HUDEP-2 (cell line): ENCODE measurements around the gene CDH22.

Source experiments
- DNase-seq, 76 experiments: peaks; one replicate each; lab custom pipeline; 2025; ENCODE audit not compliant: unreplicated experiment in 76 of 76; lab: John Stamatoyannopoulos, UW

Gene CDH22

DNA sequence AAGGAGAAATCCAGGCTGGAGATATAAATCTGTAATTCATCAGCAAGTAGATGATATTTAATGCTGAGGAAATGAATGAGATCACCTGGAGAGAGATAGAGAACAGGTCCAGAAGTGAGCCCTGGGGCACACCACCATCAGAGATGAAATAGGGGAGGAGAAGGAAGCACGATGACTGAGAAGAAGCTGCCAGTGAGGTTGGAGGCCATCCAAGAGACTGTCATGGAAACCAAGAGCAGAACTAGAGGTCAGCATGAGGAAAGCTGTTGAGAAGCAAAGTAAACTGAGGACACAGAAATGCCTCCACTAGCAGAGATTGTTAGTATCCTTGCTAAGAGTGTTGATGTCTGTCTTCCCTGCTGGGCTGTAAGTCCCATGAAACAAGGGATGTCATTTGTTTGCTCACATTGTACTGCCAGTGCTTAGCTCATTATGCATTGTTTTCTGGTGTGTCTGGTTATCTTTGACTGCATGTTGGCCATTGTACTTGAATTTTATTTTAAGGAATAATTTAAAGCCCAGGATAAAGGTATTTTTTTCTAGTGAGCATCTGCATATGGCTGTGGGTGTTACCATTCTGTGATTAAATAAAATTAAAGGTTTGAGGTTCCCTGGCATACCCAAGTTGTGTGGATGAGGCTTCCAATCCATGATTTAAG lies 35.8 kb downstream of the CDH22 start:
- no peak for DNase-seq

DNA sequence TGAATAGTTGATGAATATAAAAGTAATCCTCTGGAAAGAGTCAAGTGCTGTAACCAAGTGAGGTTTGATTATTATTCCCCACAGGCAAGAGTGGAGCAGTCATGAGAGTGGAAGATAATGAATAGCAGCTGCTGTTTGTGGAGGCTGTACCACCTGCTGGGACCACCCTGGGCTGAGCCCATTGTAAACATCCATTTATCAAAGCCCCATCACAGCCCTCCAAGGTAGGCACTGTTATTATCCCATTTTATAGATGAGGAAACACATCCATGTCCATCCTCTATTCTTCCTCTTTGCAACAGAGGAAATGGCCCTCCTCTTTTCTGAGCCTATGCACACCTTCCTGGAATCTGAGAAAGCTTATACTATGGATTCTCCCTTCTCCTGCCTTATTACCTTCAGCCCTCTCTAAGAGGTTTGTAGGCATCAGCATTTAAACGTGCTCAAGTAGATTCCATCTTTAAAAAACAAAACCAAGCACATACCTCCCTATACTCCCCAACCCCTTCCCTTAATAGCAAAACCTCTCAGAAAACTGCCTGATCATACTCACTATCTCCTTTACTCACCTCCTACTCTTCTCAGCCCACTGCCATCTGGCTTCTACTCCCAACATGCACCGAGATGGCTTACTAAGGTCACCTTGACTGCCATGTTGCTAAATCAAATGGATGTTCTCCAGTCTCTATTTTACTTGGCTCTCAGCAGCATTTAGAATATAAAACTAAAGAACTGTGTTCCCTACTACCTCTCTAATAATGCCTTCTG lies 37.1 kb downstream of the CDH22 start:
- no peak for DNase-seq

DNA sequence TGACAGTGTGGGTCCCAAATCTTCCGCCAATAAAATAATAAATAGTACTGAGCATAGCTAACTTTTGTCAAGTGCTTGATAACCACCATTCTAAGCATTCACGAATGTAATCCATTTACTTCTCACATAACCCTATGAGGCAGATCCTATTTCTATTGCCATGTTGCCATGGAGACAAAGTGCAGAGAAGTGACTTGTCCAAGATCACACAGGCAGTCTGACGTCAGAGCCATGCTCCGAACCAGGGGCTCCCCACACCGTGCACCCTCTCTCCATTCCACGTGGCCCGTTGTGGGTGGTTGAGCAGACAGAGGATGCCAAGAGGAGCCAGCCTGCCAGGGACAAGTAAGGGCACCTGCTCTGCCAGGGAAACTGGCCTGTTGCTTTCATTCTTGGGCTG lies 38.9 kb downstream of the CDH22 start:
- no peak for DNase-seq

- DNase-seq: no peak
Measured at GRCh38 chr20:46268662-46269061, 39.6 kb downstream of the CDH22 start.

DNA sequence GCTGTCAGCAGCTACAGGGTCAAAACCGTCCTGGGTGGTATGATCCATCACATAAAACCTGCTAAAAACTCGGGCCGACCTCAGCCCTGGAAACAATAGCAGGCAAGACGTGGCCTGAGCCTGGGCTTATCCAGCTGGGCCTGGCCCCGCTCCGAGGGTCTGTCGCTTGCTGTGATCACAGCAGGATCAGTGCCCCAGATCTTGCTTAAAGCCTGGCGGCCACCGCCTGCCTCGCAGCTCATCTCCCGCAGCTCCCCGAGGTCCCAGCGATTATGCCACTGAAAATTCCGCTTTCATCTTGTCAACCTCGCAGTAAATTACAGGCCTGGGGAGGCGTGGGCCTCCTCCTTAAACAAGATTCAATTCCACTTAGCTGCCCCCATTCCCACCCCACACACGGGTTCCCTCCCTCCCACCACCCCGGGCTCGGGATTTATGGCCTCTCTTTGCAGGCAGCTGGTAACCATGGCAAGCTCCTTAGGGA lies 40.1 kb downstream of the CDH22 start:
- no peak for DNase-seq

GRCh38 chr20:46267108-46268105 lies 40.9 kb downstream of the CDH22 start:
- no peak for DNase-seq

GRCh38 chr20:46265539-46265938 lies 42.8 kb downstream of the CDH22 start:
- no peak for DNase-seq

GRCh38 chr20:46264391-46265266 lies 43.7 kb downstream of the CDH22 start:
- DNase-seq: no peak

- DNase-seq: no peak
Measured at GRCh38 chr20:46261456-46262253, 46.6 kb downstream of the CDH22 start.

GRCh38 chr20:46260936-46261454 lies 47.3 kb downstream of the CDH22 start:
- DNase-seq: no peak

GRCh38 chr20:46260480-46260879 lies 47.8 kb downstream of the CDH22 start:
- DNase-seq: no peak

DNA sequence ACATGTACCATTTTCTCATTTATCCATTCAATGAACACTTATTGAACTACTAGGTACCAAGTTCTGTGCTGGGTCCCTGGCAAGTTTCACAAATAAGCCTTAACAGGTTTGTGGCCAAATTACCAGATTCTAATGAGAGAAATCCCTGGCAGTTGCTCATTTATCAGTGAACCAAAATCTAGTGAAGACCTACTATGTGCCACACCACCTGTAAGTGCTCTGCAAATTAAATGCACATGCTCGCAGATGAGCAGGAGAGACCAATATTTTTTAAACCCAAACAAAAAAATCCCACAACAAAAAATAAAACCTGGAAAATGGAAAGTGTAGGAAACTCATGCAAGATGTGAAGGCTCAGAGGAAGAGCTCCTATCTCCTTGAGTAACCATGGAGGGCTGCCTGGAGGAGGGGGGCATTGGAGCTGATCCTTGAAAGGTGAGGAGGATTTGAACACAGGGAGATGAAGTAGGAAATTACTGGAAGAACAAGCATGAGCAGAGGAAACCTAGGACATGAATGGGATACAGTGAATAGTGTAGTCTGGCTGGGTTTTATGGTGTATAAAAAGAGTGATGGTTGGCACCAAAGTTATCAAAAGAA lies 48.9 kb downstream of the CDH22 start:
- no peak for DNase-seq

- no peak for DNase-seq
Measured at GRCh38 chr20:46257887-46258286, 50.4 kb downstream of the CDH22 start.

DNA sequence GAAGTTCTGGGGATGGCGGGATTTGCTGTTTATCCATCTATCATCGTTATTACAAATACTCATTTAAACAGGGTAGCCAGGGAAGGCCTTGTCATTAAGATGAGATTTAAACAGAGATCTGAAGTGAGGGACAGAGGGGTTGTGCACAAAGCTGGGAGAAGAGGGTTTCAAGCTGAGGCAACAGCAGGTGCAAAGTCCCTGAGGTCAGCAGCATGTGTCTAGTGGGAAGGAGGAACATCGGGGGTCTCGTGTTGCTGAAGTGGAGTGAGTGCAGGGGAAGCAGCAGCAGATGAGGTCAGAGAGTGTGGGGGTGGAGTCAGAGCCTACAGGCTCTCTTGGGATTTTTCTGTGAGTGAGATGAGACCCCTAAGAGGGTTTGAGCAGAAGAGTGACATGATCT lies 52.0 kb downstream of the CDH22 start:
- no peak for DNase-seq

GRCh38 chr20:46255440-46256104 lies 52.7 kb downstream of the CDH22 start:
- peak in 55 of 76 experiments; percentile 2 to 68 (median 28) for DNase-seq

- DNase-seq: peak in 5 of 76 experiments; percentile 3 to 28 (median 5)
Measured at GRCh38 chr20:46253391-46253790, 54.9 kb downstream of the CDH22 start.

GRCh38 chr20:46252352-46253091 lies 55.8 kb downstream of the CDH22 start:
- DNase-seq: no peak
